Measurements from ENCODE around the gene PGS1.
A peak's percentile ranks its signal among the peaks of the same experiment; 100 is the strongest.

PGS1 gene

GRCh38 chr17:78364436-78365281 lies 13.8 kb upstream of the PGS1 start:
- DNase-seq = peak in 1 of 2 experiments; percentile 60

GRCh38 chr17:78365561-78366108 lies 12.8 kb upstream of the PGS1 start:
- no peak for DNase-seq

GRCh38 chr17:78366109-78366848 lies 12.2 kb upstream of the PGS1 start:
- DNase-seq = no peak

- DNase-seq = no peak
Observed at GRCh38 chr17:78367193-78367592, 11.3 kb upstream of the PGS1 start.

- no peak for DNase-seq
Observed at GRCh38 chr17:78368348-78368747, 10.1 kb upstream of the PGS1 start.

GRCh38 chr17:78368854-78369495 lies 9.5 kb upstream of the PGS1 start:
- no peak for DNase-seq

- no peak for DNase-seq
Observed at GRCh38 chr17:78369791-78370381, 8.6 kb upstream of the PGS1 start.

- DNase-seq = no peak
Observed at GRCh38 chr17:78371056-78371455, 7.4 kb upstream of the PGS1 start.

GRCh38 chr17:78372841-78373240 lies 5.6 kb upstream of the PGS1 start:
- no peak for DNase-seq

- no peak for DNase-seq
Observed at GRCh38 chr17:78374189-78374588, 4.3 kb upstream of the PGS1 start.

- DNase-seq = no peak
Observed at GRCh38 chr17:78374631-78375274, 3.7 kb upstream of the PGS1 start.

- no peak for DNase-seq
Observed at GRCh38 chr17:78375401-78376151, 2.9 kb upstream of the PGS1 start.

GRCh38 chr17:78376161-78376560 lies 2.3 kb upstream of the PGS1 start:
- no peak for DNase-seq

- DNase-seq = no peak
Observed at GRCh38 chr17:78377858-78378224, 608 bp upstream of the PGS1 start.

GRCh38 chr17:78379131-78379491 lies 662 bp downstream of the PGS1 start:
- DNase-seq = peak in 1 of 2 experiments; percentile 23

GRCh38 chr17:78380370-78380769 lies 1.9 kb downstream of the PGS1 start:
- DNase-seq = no peak

- peak; percentile 51 to 63 for DNase-seq
Observed at GRCh38 chr17:78381601-78382232, 3.3 kb downstream of the PGS1 start.

GRCh38 chr17:78383725-78384471 lies 5.4 kb downstream of the PGS1 start:
- DNase-seq = peak; percentile 74 to 83

- peak in 1 of 2 experiments; percentile 54 for DNase-seq
Observed at GRCh38 chr17:78384479-78385175, 6.2 kb downstream of the PGS1 start.

Measured in activated CD4-positive, alpha-beta T cell treated with anti-CD3 and anti-CD28 coated beads, Interleukin-2, amount 50 U/mL, for 48 hours (primary cell).